Measurements from ENCODE around the gene CITED4.
"Not testable (repeated sequence)": the region's sequence is repeated elsewhere in the genome, so short reads cannot be mapped to it uniquely, and the experiment has no call there.

CITED4 gene, protein sequence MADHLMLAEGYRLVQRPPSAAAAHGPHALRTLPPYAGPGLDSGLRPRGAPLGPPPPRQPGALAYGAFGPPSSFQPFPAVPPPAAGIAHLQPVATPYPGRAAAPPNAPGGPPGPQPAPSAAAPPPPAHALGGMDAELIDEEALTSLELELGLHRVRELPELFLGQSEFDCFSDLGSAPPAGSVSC

GRCh38 chr1:40862008-40862863 lies at the start of gene CITED4:
Gene CITED4 (minus strand): TSS chr1:40862363. CDS start chr1:40862127, 236 bp downstream.
- DNase-seq (ENCODE audit: low read depth) = peak; percentile 77

DNA sequence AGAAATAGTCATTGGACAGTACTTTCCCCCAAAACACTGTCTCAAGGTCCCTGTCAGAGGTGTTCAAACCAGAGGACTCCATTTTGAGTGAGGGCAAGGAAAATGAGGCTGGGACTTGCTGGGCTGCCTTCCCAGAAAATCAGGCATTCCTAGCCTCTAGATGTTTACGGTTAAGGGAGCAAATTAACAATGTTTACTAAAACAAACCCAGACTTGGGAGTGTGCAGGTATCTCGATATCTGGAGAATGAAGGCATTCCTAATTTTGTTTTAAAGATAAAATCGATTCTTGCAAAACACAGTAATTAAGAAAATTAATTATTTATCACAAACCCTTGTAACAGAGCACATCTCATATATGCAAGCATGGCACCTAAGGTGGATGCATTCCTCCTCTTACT lies 48.9 kb upstream of the CITED4 start:
- DNase-seq (ENCODE audit: low read depth) = no peak

- DNase-seq (ENCODE audit: low read depth) = no peak
Measured at GRCh38 chr1:40909281-40909680, 47.1 kb upstream of the CITED4 start.

DNA sequence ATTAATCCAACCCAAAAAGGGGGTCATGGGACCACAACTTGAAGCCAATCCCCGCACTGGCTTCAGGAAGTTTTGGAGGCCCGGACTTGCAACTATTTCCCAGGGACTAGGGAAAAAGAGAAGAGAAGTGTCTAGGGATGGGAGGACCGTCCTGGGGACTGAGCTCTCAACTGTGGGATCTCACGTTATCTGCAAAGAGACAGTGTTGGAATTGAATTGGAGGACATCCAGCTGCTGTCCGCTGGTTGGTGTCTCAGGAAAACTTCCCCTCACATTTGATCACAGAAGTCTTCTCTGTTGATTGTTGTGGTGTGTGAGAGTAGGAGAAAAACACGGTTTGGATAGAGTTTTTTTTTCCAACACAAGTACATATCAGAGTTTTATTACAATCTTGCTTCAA lies 46.2 kb upstream of the CITED4 start:
- DNase-seq (ENCODE audit: low read depth) = no peak

DNA sequence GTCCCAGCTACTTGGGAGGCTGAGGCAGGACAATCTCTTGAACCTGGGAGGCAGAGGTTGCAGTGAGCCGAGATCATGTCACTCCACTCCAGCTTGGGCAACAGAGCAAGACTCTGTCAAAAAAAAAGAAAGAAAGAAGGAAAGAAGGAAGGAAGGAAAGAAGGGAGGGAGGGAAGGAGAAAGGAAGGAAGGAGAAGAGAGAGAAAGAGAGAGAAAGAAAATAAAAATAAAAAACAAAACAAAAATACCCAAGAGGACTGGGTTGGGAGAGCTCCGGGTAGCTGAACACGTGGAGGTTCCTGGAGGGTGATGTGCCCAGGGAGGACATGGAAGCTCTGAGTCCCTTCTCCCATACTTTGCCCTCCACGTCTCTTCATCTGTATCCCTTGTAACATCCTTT lies 45.7 kb upstream of the CITED4 start:
- no peak for DNase-seq (ENCODE audit: low read depth)

DNA sequence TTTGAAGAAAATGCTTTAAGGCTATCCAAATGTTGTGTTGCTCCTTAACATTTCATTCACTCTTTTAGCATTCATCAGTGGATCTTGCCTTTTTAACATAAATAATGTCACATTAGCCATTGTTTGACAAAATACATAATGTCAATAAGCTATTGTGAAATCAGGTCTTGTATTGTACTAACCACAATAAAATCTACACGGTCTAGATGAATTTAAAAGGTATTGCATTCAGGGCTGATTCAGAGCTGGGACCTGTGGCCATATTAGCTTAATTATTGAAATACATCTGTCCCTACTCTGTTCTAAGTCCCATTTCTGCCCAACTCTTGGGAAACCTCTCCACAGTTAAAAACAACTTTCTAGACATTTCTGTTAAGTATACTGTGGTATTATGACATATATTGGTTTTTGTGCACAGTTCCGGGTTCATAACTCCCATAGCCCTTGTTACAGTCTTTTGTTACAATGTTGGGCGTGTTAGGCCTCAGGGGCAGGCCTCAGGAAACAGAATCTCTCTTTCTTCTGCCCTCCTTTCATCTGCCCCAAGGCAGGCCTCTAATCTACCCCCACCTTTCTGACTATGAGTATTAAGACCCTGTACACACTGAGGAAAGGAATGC lies 44.7 kb upstream of the CITED4 start:
- DNase-seq (ENCODE audit: low read depth) = no peak

- DNase-seq (ENCODE audit: low read depth) = no peak
Measured at GRCh38 chr1:40905061-40905460, 42.9 kb upstream of the CITED4 start.

DNA sequence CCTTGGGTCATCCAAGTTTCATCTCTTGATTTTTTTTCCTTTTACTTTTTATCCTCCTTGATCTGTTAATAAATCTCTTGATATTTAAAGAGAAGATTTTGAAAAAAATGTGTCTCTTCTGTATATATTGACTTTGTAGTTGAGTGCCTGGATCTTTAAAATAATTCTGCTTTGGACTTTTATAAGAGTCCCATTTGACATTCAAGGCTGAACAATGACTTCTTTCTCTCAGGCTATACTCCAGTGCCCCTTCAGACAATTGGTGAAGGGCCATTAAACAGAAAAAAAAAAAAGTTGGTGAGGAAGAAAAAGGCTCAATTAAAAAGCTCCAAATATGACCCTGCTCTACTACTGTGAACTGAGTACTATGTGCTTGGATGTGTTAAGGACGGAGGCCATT lies 40.9 kb upstream of the CITED4 start:
- no peak for DNase-seq (ENCODE audit: low read depth)

GRCh38 chr1:40901886-40902852 lies 40.0 kb upstream of the CITED4 start:
- DNase-seq (ENCODE audit: low read depth) = peak; percentile 67

GRCh38 chr1:40899230-40899870 lies 37.2 kb upstream of the CITED4 start:
- DNase-seq (ENCODE audit: low read depth) = no peak

- peak; percentile 54 for DNase-seq (ENCODE audit: low read depth)
Measured at GRCh38 chr1:40898431-40898901, 36.3 kb upstream of the CITED4 start.

GRCh38 chr1:40897513-40897912 lies 35.4 kb upstream of the CITED4 start:
- no peak for DNase-seq (ENCODE audit: low read depth)

DNA sequence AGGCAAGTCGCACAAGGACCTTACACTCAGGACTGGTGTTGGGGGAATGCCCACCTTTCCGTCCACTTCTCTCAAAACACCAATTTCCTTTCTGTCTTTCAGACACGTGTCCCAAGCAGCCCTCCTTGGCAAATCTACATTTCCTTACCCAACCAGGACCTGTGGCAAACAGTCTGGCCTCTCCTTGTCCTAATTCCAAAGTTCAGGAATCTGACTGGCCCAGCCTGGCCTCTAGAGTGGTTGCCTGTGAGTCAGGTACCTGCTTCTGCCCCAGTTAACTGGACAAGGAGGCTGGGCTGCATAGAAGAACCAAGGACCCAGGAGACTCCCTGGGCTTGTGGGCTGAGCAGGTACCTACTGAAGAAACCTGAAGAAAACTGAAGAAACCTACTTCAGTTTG lies 34.3 kb upstream of the CITED4 start:
- DNase-seq (ENCODE audit: low read depth) = no peak

DNA sequence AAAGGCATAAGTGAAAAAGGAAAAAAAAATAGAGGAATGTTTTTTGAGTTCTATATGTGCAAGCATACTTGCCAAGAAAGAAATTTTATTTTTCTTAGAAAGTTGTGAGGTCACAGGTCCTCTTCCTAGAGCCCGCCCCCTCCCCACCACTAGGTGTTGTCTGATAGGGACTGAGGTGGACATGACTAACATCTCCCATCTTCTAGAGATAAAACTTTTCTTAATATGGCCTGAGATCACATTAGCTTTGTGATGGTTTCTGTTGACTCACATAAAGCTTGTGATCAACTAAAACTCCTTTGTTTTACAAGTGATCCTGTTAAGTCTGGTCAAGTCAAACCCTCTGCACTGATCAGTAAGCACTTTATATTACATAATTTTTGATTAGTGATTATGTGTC lies 33.4 kb upstream of the CITED4 start:
- no peak for DNase-seq (ENCODE audit: low read depth)

DNA sequence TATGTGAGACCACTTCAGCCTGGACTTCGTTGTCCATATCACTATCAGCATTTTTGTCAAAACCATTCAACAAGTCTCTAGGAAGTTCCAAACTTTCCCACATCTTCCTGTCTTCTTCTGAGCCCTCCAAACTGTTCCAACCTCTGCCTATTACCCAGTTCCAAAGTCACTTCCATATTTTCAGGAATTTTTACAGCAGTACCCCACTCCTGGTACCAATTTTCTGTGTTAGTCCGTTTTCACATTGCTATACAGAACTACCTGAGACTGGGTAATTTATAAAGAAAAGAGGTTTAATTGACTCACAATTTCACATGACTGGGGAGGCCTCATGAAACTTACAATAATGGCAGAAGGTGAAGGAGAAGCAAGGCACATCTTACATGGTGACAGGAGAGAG lies 32.7 kb upstream of the CITED4 start:
- not testable (repeated sequence) for DNase-seq (ENCODE audit: low read depth)

DNA sequence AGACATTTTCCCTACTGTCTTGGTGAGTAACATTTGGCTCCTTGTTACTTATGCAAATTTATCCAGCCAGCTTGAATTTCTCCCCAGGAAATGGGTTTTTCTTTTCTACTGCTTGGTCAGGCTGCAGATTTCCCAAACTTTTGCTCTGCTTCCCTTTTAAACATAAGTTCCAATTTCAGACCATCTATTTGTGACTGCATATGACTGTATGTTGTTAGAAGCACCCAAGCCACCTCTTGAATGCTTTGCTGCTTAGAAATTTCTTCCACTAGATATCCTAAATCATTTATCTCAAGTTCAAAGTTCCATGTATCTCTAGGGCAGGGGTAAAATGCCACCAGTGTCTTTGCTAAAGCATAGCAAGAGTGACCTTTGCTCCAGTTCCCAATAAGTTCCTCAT lies 32.3 kb upstream of the CITED4 start:
- no peak for DNase-seq (ENCODE audit: low read depth)

DNA sequence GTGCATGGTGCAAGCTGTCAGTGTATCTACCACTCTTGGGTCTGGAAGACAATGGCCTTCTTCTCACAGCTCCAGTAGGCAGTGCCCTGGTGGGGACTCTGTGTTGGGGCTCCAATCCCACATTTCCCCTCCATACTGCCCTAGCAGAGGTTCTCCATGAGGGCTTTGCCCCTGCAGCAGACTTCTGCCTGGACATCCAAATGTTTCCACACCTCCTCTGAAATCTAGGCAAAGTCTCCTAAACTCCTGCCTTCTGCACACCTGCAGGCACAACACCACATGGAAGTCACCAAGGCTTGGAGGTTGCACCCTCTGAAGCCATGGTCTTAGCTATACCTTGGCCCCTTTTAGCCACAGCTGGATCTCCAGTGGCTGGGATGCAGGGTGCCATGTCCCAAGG lies 31.8 kb upstream of the CITED4 start:
- no peak for DNase-seq (ENCODE audit: low read depth)

GRCh38 chr1:40892354-40892753 lies 30.2 kb upstream of the CITED4 start:
- DNase-seq (ENCODE audit: low read depth) = no peak

DNA sequence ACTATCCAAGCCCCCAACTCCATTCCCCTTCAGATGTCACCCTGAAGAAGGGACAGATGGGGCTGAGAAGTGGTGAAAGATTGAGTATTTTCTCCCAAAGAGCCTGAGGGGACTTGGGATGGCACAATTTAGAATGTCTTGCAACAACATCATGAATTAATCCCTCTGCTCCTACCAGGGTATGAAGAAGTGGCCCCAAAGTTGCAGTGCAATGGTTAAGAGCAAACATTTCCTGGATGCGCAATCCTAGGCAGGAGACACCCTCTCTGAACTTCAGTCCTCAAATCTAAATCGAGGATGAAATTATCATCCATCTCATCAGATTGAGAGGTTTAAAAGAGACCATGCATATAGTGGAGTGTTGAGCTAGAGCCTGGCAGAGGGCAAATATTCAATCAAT lies 28.6 kb upstream of the CITED4 start:
- DNase-seq (ENCODE audit: low read depth) = no peak

- DNase-seq (ENCODE audit: low read depth) = no peak
Measured at GRCh38 chr1:40887652-40888051, 25.5 kb upstream of the CITED4 start.

DNA sequence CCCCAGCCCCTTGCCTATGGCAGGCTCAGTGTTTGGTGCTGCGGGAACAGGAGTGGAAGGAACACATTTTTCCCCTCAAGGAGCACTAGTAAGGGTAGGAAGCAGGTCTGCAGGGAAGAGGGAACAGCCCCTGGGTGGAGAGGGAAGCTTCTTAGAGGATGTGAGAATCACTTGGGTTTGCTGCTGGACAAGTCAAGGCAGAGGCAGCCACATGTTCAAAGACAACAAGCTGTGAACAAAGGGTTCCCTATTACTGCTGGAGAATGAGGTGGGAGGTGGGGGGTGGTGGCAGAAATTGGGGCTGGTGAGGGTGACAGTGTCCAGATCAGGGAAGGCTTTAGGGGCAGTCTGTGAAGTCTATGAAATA lies 24.8 kb upstream of the CITED4 start:
- DNase-seq (ENCODE audit: low read depth) = no peak
